ENCODE data around the gene NALCN.

GRCh38 chr13:101140936-101141335, 275.4 kb downstream of the NALCN start:
- TF ChIP-seq CTCF (IDR thresholded peaks at IDR 0.05) (no peak), POLR2A (IDR thresholded peaks at IDR 0.05) (no peak)

Data from adrenal gland (tissue), 5 donors.